Measurements from ENCODE around the gene COQ8B.

Gene COQ8B

DNA sequence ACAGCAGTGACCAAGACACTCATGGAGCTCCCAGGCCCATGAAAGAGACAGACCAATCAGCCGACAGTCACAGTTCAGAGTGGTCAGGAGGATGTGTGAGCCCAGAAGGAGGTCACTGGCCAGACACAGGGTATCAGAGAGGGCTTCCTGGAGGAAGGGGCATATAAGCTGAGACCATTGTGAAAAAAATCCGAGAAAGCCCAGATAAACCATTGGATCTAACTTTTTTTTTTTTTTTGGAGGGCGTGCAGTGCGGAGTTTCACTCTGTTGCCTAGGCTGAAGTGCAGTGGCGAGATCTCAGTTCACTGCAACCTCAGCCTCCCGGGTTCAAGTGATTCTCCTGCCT is 4.4 kb upstream of the COQ8B start:
- no peaks in the 10 kb centered on the region for H3K27me3 ChIP-seq (ENCODE audit: control insufficient read depth, insufficient read depth, low read length)
- H3K27ac ChIP-seq (ENCODE audit: low read depth, low read length), result peak overlapping the region; percentile 6
- H3K4me1 ChIP-seq (ENCODE audit: control insufficient read depth, insufficient read depth, low read length), result peaks cover 17% of the 10 kb centered on the region
- peaks cover 8% of the 10 kb centered on the region for H3K36me3 ChIP-seq (ENCODE audit: control insufficient read depth, insufficient read depth, low read length)
- H3K4me3 ChIP-seq (ENCODE audit: low read length), result no peak overlapping the region
- H3K9ac ChIP-seq (ENCODE audit: low read length), result no peak overlapping the region

- Histone ChIP-seq H3K27me3 (ENCODE audit: control insufficient read depth, insufficient read depth, low read length) (no peaks in the 10 kb centered on the region), H3K4me1 (ENCODE audit: control insufficient read depth, insufficient read depth, low read length) (peaks cover 22% of the 10 kb centered on the region), H3K4me3 (ENCODE audit: low read length) (peak overlapping the region; percentile 89), H3K36me3 (ENCODE audit: control insufficient read depth, insufficient read depth, low read length) (no peaks in the 10 kb centered on the region), H3K9ac (ENCODE audit: low read length) (no peak overlapping the region), H3K27ac (ENCODE audit: low read depth, low read length) (peak overlapping the region; percentile 6)
Measured at GRCh38 chr19:40719414-40719894, 2.8 kb upstream of the COQ8B start.

- Histone ChIP-seq H3K4me1 (ENCODE audit: control insufficient read depth, insufficient read depth, low read length) (peaks cover 24% of the 10 kb centered on the region), H3K27ac (ENCODE audit: low read depth, low read length) (peak overlapping the region; percentile 99), H3K27me3 (ENCODE audit: control insufficient read depth, insufficient read depth, low read length) (no peaks in the 10 kb centered on the region), H3K9ac (ENCODE audit: low read length) (peak overlapping the region; percentile 87), H3K36me3 (ENCODE audit: control insufficient read depth, insufficient read depth, low read length) (no peaks in the 10 kb centered on the region), H3K4me3 (ENCODE audit: low read length) (peak overlapping the region; percentile 89)
Measured at GRCh38 chr19:40718774-40719391, 2.2 kb upstream of the COQ8B start.

- Histone ChIP-seq H3K4me1 (ENCODE audit: control insufficient read depth, insufficient read depth, low read length) (peaks cover 24% of the 10 kb centered on the region), H3K27ac (ENCODE audit: low read depth, low read length) (peak overlapping the region; percentile 99), H3K9ac (ENCODE audit: low read length) (peak overlapping the region; percentile 96), H3K27me3 (ENCODE audit: control insufficient read depth, insufficient read depth, low read length) (no peaks in the 10 kb centered on the region), H3K4me3 (ENCODE audit: low read length) (peak overlapping the region; percentile 89), H3K36me3 (ENCODE audit: control insufficient read depth, insufficient read depth, low read length) (no peaks in the 10 kb centered on the region)
Measured at GRCh38 chr19:40717880-40718773, 1.4 kb upstream of the COQ8B start.

GRCh38 chr19:40717325-40717879 is 716 bp upstream of the COQ8B start:
- H3K27me3 ChIP-seq (ENCODE audit: control insufficient read depth, insufficient read depth, low read length), result no peaks in the 10 kb centered on the region
- H3K27ac ChIP-seq (ENCODE audit: low read depth, low read length), result peak overlapping the region; percentile 99
- peaks cover 24% of the 10 kb centered on the region for H3K4me1 ChIP-seq (ENCODE audit: control insufficient read depth, insufficient read depth, low read length)

GRCh38 chr19:40716031-40716481 is 630 bp downstream of the COQ8B start:
- H3K27ac ChIP-seq (ENCODE audit: low read depth, low read length), result peak overlapping the region; percentile 99
- H3K27me3 ChIP-seq (ENCODE audit: control insufficient read depth, insufficient read depth, low read length), result no peaks in the 10 kb centered on the region
- H3K36me3 ChIP-seq (ENCODE audit: control insufficient read depth, insufficient read depth, low read length), result peaks cover 4% of the 10 kb centered on the region
- peak overlapping the region; percentile 89 for H3K4me3 ChIP-seq (ENCODE audit: low read length)
- H3K9ac ChIP-seq (ENCODE audit: low read length), result peak overlapping the region; percentile 75
- H3K4me1 ChIP-seq (ENCODE audit: control insufficient read depth, insufficient read depth, low read length), result peaks cover 24% of the 10 kb centered on the region

More at GRCh38 chr19:40717325-40717879, 716 bp upstream of the COQ8B start:
- Histone ChIP-seq H3K4me3 (ENCODE audit: low read length) (peak overlapping the region; percentile 89), H3K9ac (ENCODE audit: low read length) (peak overlapping the region; percentile 96), H3K36me3 (ENCODE audit: control insufficient read depth, insufficient read depth, low read length) (no peaks in the 10 kb centered on the region)

DNA sequence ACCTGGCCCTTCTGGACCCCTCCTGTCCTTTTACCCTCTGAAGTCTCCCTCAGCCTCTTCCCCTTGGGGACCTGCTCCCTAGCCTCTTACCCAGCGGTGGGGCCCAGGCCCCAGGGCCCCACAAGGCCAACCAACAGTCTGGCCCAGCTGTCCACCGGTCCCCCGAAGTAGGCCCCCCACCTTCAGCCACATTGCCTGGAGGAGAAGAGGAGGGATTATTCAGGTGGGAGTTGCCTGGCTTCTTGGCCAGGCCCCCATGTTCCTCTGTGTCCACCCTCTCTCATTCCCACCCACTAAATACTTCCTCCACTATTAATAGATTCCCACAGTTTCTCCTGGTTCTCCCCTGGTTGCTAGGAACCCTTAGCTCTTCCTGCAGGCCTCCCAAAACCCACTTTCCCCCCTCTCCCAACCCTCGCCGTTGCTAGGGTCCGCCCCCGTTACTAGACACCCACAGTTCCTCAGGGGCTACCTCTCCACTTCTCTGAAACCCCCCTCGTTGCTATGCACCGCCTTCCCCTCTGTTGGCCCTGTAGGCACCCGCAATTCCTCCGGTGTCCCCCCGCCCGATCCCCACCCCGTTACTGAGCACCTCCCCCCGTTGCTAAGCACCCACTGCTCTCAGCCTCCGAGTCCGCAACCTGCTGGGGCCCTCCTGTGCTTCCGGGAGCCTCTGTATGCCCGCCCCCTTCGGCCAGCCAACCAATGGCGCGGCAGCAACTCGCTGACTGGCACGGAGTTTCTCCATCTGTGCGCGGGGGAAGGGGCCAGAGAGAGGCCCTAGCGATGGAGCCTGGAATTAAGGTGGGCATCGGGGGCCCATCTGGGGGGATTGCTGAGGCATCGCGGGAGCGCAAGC is 2.0 kb downstream of the COQ8B start:
- Histone ChIP-seq H3K4me3 (ENCODE audit: low read length) (peak overlapping the region; percentile 89), H3K4me1 (ENCODE audit: control insufficient read depth, insufficient read depth, low read length) (peaks cover 23% of the 10 kb centered on the region), H3K27ac (ENCODE audit: low read depth, low read length) (peak overlapping the region; percentile 99), H3K9ac (ENCODE audit: low read length) (peak overlapping the region; percentile 79), H3K36me3 (ENCODE audit: control insufficient read depth, insufficient read depth, low read length) (peaks cover 9% of the 10 kb centered on the region), H3K27me3 (ENCODE audit: control insufficient read depth, insufficient read depth, low read length) (no peaks in the 10 kb centered on the region)

DNA sequence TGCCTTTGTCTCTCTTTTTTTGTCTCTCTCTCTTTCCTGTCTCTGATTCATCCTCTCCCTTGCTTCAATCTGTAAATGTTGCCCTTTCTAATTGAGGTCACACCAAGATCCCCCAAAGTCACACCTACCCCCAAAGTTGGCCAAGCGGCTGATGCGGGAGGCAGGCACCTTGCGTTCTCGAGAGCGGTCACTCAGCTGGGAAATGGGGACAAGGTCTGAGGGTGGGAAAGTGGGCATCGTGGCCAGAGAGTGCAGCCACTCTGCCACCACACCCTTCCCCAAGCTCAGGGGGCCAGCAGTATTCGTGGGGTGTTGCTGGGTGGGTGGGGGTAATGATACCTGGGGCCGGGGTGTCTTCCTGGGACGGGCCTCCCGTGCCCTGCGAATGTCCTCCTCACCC is 2.7 kb downstream of the COQ8B start:
- H3K9ac ChIP-seq (ENCODE audit: low read length), result no peak overlapping the region
- H3K36me3 ChIP-seq (ENCODE audit: control insufficient read depth, insufficient read depth, low read length), result peaks cover 9% of the 10 kb centered on the region
- peaks cover 20% of the 10 kb centered on the region for H3K4me1 ChIP-seq (ENCODE audit: control insufficient read depth, insufficient read depth, low read length)
- peak overlapping the region; percentile 99 for H3K27ac ChIP-seq (ENCODE audit: low read depth, low read length)
- no peaks in the 10 kb centered on the region for H3K27me3 ChIP-seq (ENCODE audit: control insufficient read depth, insufficient read depth, low read length)
- peak overlapping the region; percentile 71 for H3K4me3 ChIP-seq (ENCODE audit: low read length)

DNA sequence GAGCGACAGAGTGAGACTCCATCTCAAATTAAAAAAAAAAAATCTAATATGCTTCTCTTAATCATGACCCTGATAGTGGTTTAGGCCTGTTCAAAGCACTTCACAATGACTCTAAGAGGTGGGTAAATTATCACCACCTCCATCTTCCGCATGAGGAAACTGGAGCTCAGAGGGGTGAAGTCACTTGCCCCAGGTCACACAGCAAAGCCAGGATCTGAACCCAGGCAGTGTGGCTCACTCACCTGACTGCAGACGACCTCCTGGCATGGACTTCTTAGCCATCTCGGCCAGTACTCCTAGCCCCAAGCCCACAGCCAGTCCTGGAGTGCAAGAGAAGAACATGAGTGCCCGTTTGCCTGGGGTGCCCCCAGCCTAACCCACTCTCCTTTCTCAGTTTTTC is 6.9 kb downstream of the COQ8B start:
- Histone ChIP-seq H3K36me3 (ENCODE audit: control insufficient read depth, insufficient read depth, low read length) (peaks cover 15% of the 10 kb centered on the region), H3K4me3 (ENCODE audit: low read length) (no peak overlapping the region), H3K4me1 (ENCODE audit: control insufficient read depth, insufficient read depth, low read length) (peaks cover 5% of the 10 kb centered on the region), H3K9ac (ENCODE audit: low read length) (no peak overlapping the region), H3K27me3 (ENCODE audit: control insufficient read depth, insufficient read depth, low read length) (no peaks in the 10 kb centered on the region), H3K27ac (ENCODE audit: low read depth, low read length) (no peak overlapping the region)

DNA sequence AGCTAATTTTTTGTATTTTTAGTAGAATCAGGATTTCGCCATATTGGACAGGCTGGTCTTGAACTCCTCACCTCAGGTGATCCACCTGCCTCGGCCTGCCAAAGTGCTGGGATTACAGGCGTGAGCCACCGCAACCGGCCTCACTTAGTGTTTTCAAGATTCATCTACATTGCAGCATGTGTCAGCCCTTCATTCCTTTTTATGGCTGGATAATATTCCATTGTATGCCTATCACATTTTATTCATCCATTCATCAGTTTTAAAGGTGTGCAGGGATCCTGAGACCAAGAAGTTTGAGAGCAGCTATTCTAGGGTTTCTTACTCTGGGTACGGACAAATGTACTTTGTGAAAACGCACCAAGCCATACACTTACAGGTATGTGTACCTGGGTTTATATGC is 9.1 kb downstream of the COQ8B start:
- peaks cover 6% of the 10 kb centered on the region for H3K4me1 ChIP-seq (ENCODE audit: control insufficient read depth, insufficient read depth, low read length)
- no peak overlapping the region for H3K27ac ChIP-seq (ENCODE audit: low read depth, low read length)
- peaks cover 26% of the 10 kb centered on the region for H3K36me3 ChIP-seq (ENCODE audit: control insufficient read depth, insufficient read depth, low read length)
- H3K9ac ChIP-seq (ENCODE audit: low read length), result no peak overlapping the region
- H3K27me3 ChIP-seq (ENCODE audit: control insufficient read depth, insufficient read depth, low read length), result no peaks in the 10 kb centered on the region
- H3K4me3 ChIP-seq (ENCODE audit: low read length), result no peak overlapping the region

DNA sequence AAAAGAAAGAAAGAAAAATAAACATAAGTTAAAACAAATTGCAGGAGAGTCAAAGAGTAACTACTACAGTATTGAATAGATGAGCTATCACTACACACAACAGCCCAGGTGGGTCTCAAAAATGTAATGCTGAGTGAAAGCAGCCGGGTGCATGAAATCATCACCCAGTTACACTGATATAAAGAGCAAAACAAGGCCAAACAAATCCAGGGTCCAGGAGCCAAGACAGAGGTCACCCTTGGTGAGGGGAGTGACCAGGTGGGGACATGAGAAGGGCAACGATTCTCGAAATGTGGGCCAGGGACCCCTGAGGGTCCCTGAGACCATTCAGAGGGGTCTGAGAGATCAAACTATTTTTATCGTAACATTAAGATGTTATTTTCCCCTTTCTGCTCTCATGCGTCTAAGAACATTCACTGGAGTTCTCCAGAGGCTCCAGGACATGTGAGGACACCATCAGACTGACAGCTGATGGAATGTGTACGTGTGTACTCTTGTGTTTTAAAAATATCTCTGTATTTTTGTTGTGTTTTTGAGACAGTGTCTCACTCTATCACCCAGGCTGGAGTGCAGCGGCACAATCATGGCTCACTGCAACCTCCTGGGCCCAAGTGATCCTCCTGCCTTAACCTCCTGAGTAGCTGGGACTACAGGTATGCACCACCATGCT is 10.6 kb downstream of the COQ8B start:
- Histone ChIP-seq H3K36me3 (ENCODE audit: control insufficient read depth, insufficient read depth, low read length) (peaks cover 35% of the 10 kb centered on the region), H3K9ac (ENCODE audit: low read length) (no peak overlapping the region), H3K27ac (ENCODE audit: low read depth, low read length) (no peak overlapping the region), H3K4me3 (ENCODE audit: low read length) (no peak overlapping the region), H3K27me3 (ENCODE audit: control insufficient read depth, insufficient read depth, low read length) (no peaks in the 10 kb centered on the region), H3K4me1 (ENCODE audit: control insufficient read depth, insufficient read depth, low read length) (peaks cover 10% of the 10 kb centered on the region)

All from rectal smooth muscle tissue (tissue), 1 donor.